Non-pigmented ciliary epithelial cell (primary cell): Measurements from ENCODE around the gene IL17F.

Experiments
- DNase-seq: peaks from one replicate; pipeline ENCODE4 v3.0.0-alpha.2; 2010; ENCODE audit warnings: low read depth

IL17F gene

DNA sequence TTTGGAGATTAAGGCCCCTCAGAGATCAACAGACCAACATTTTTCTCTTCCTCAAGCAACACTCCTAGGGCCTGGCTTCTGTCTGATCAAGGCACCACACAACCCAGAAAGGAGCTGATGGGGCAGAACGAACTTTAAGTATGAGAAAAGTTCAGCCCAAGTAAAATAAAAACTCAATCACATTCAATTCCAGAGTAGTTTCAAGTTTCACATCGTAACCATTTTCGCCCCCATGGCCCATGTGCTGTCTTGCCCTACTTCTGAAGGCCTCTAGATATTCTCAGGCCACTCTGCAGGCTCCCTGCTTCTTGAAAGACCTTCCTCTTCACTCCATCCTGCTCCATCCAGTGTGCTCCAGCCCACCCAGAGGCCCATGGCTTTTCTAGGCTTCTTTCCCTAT, 53.9 kb downstream of the IL17F start:
- no peak for DNase-seq

DNA sequence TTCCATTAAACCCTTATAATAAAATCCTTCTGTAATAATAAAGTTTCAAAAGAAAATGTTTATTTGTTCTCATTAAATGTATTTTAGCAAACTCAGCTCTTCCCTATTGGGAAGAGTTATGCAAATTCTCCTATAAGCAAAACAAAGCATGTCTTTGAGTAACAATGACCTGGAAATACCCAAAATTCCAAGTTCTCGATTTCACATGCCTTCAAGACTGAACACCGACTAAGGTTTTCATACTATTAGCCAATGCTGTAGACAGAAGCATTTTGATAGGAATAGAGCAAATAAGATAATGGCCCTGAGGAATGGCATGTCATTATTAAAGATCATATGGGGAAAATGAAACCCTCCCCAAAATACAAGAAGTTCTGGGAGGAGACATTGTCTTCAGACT, 54.3 kb downstream of the IL17F start:
- DNase-seq = no peak

DNA sequence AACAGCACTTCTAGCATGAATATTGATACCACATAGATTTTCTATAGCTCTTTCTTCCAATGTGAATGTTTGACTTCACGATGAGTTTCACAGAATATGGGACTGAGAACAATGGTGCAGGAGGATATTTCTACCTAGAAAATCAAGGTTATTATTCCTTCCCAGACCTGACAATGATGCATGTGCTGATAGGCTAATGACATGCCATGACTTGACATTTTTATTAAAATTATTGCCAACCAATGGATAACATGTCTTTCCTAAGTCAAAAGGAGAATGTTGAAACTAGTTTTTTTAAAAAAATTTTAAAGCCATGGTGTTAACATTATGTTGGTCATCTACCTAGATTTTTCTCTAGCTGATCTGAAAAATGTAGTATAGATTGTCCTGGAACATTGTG, 57.2 kb downstream of the IL17F start:
- DNase-seq = no peak
